Endothelial cell of umbilical vein (primary cell): ENCODE results near the gene MFN1. TPM values are rescaled to one million over a fixed set of nuclear protein-coding genes. Genes with fewer than 3 reads are reported as not detected.
A peak's percentile ranks its signal among the peaks of the same experiment; 100 is the strongest.

ENCODE experiments used
- BruUV-seq: library from RNA; stranded (reverse); fragments of 400-500 nt; replicated peaks from 2 replicates; lab custom pipeline; 2021; lab: Mats Ljungman, UMichigan
- CTCF ChIA-PET: fragments of 300-600, 350-600 bp; sonication (Branson Sonifier 250); formaldehyde crosslinking; loops from one replicate; lab custom pipeline; 2021; ENCODE audit warnings: antibody characterized with exemption, inconsistent platforms; lab: Charles Lee
- POLR2A ChIA-PET: fragments of 300-600, 350-600 bp; sonication (Branson Sonifier 250); formaldehyde crosslinking; loops from one replicate; lab custom pipeline; 2021; ENCODE audit warnings: antibody characterized with exemption, inconsistent platforms; lab: Charles Lee
- DNase-seq: peaks from one replicate; pipeline ENCODE4 v3.0.0-alpha.2; 2011; ENCODE audit warnings: low read depth, low spot score
- FAIRE-seq: peaks from 2 replicates; lab custom pipeline; 2011; peaks lifted over from hg19 to GRCh38; lab: Jason Lieb, UNC
- H2AFZ ChIP-seq: 2 replicates; pipeline ENCODE4 v1.6.0; 2012; ENCODE audit warnings: low read depth, low read length, control low read depth, inconsistent platforms
- H3K27ac ChIP-seq: 2 replicates; pipeline ENCODE4 v1.5.1; 2011; ENCODE audit warnings: low read depth, mild to moderate bottlenecking, control low read depth, low read length, moderate library complexity; ENCODE audit not compliant: insufficient read depth
- H3K27me3 ChIP-seq, 2 experiments: 2 replicates each; pipeline versions ENCODE4 v1.6.0 to v1.6.1; 2011; ENCODE audit warnings: low read length in 2 of 2, mixed read lengths in 1 of 2; ENCODE audit not compliant: control insufficient read depth in 2 of 2, insufficient read depth in 2 of 2
- H3K36me3 ChIP-seq, 2 experiments: 2 replicates in 1 of 2; 3 replicates in 1 of 2; pipeline ENCODE4 v1.5.1; 2011; ENCODE audit warnings: low read length in 2 of 2, mild to moderate bottlenecking in 1 of 2, moderate library complexity in 1 of 2; ENCODE audit not compliant: control insufficient read depth in 2 of 2, insufficient read depth in 2 of 2; ENCODE audit errors: extremely low read depth in 1 of 2
- H3K4me1 ChIP-seq: 3 replicates; pipeline ENCODE4 v1.5.1; 2011; ENCODE audit warnings: mild to moderate bottlenecking, low read length; ENCODE audit not compliant: control insufficient read depth, insufficient read depth; ENCODE audit errors: extremely low read depth
- H3K4me2 ChIP-seq: 2 replicates; pipeline ENCODE4 v1.6.1; 2011; ENCODE audit warnings: low read length, control low read depth, mixed read lengths; ENCODE audit not compliant: insufficient read depth
- H3K4me3 ChIP-seq, 3 experiments: fragments of 200-600 bp in 1 of 3; sonication (generic), shearing (Covaris generic) in 1 of 3; replicated peaks in 1 of 3; 2 replicates each; pipeline ENCODE4 v1.5.1; 2011 to 2016; ENCODE audit warnings: control low read depth in 3 of 3, low read length in 3 of 3, mild to moderate bottlenecking in 2 of 3, inconsistent platforms in 1 of 3, low read depth in 1 of 3, moderate library complexity in 1 of 3; ENCODE audit not compliant: insufficient read depth in 1 of 3
- H3K79me2 ChIP-seq: 2 replicates; pipeline ENCODE4 v1.6.0; 2012; ENCODE audit warnings: low read length, inconsistent platforms; ENCODE audit not compliant: control insufficient read depth, insufficient read depth
- H3K9ac ChIP-seq: replicated peaks from 2 replicates; pipeline ENCODE3; 2011; ENCODE audit warnings: low read length, control low read depth; ENCODE audit not compliant: insufficient read depth; ENCODE audit errors: extremely low read depth
- H3K9me1 ChIP-seq: replicated peaks from 3 replicates; pipeline ENCODE4 v1.6.0; 2011; ENCODE audit warnings: mild to moderate bottlenecking, low read length; ENCODE audit not compliant: control insufficient read depth, insufficient read depth; ENCODE audit errors: extremely low read depth
- H3K9me3 ChIP-seq: replicated peaks from 2 replicates; pipeline ENCODE4 v1.5.1; 2012; ENCODE audit warnings: low read length, inconsistent platforms; ENCODE audit not compliant: control insufficient read depth, insufficient read depth
- H4K20me1 ChIP-seq: replicated peaks from 2 replicates; pipeline ENCODE3; 2011; ENCODE audit warnings: mild to moderate bottlenecking, low read length; ENCODE audit not compliant: control insufficient read depth, insufficient read depth; ENCODE audit errors: extremely low read depth
- CTCF ChIP-seq, 2 donors: IDR thresholded peaks; 1 replicate in 1 of 2; 2 replicates in 1 of 2; pipeline ENCODE4 v1.5.1; 2011; ENCODE audit warnings: low read length in 2 of 2, mild to moderate bottlenecking in 2 of 2, moderate library complexity in 2 of 2, control low read depth in 1 of 2, inconsistent platforms in 1 of 2, low read depth in 1 of 2; ENCODE audit not compliant: insufficient read depth in 1 of 2; ENCODE audit errors: extremely low read depth in 1 of 2
- EZH2 ChIP-seq: IDR thresholded peaks from 2 replicates; pipeline ENCODE4 v1.6.1; 2012; ENCODE audit warnings: borderline replicate concordance, low read depth, mild to moderate bottlenecking, moderate library complexity, low read length, inconsistent platforms; ENCODE audit not compliant: severe bottlenecking
- FOS ChIP-seq: IDR thresholded peaks from 2 replicates; pipeline ENCODE4 v1.6.1; 2011; ENCODE audit warnings: mild to moderate bottlenecking, low read length, moderate library complexity, borderline replicate concordance; ENCODE audit not compliant: insufficient read depth
- GATA2 ChIP-seq: IDR thresholded peaks from 2 replicates; pipeline ENCODE4 v1.7.0; 2011; ENCODE audit warnings: low read depth, mild to moderate bottlenecking, moderate library complexity, mixed read lengths, low read length; ENCODE audit not compliant: insufficient read length, insufficient read depth
- JUN ChIP-seq: IDR thresholded peaks from 2 replicates; pipeline ENCODE4 v1.6.1; 2011; ENCODE audit warnings: borderline replicate concordance, low read depth; ENCODE audit not compliant: insufficient read length, insufficient read depth
- MAX ChIP-seq: IDR thresholded peaks from 2 replicates; pipeline ENCODE4 v1.6.1; 2011; ENCODE audit not compliant: insufficient read depth, insufficient read length
- MYC ChIP-seq: IDR thresholded peaks from one replicate; pipeline ENCODE4 v1.6.1; 2011; ENCODE audit warnings: mild to moderate bottlenecking, low read depth, low read length
- POLR2A ChIP-seq: IDR thresholded peaks from 2 replicates; pipeline ENCODE4 v1.6.1; 2012; ENCODE audit warnings: low read depth, mild to moderate bottlenecking, control low read depth, low read length
- POLR2AphosphoS5 ChIP-seq: IDR thresholded peaks from 2 replicates; pipeline ENCODE4 v1.6.1; 2012; ENCODE audit warnings: low read depth, mild to moderate bottlenecking, control low read depth, low read length, moderate library complexity; ENCODE audit not compliant: insufficient read depth
- dilution Hi-C: fragments of 300-500 bp; cut with MboI; formaldehyde crosslinking; loops from one replicate; pipeline ENCODE4 v1.15.0; 2019; ENCODE audit warnings: low sequenced_read_pairs; ENCODE audit not compliant: extremely low pct_ligation_motif_present
- intact Hi-C: fragments of 100-400 bp; cut with micrococcal nuclease; formaldehyde crosslinking; loops from one replicate; pipeline ENCODE4 v1.10.0; 2022
- polyA plus RNA-seq, 4 experiments: library from polyadenylated mRNA; depleted of rRNA in 3 of 4; stranded (reverse) in 3 of 4; unstranded in 1 of 4; fragments of >200 nt; gene quantifications; 2 replicates each; pipeline versions ENCODE4 v1.2.1 to v1.2.3, GENCODE V29; 2011 to 2012; ENCODE audit warnings: missing spikeins in 1 of 4
- total RNA-seq: library from RNA; stranded (reverse); gene quantifications from 2 replicates; pipeline ENCODE4 v1.2.3, GENCODE V29; 2021

Gene MFN1
- total and polyA plus RNA-seq, 2 donors (not counting 3 experiments of a cell fraction or from before 2014, with no cell fraction given), result 11.6 to 42.9 TPM

GRCh38 chr3:179436517-179436916 is 89.0 kb downstream of the MFN1 start:
- H3K27me3 ChIP-seq, result no peaks in the 10 kb centered on the region
- peaks cover 17% of the 10 kb centered on the region for H3K4me1 ChIP-seq
- POLR2A ChIA-PET, result no interaction called here
- BruUV-seq, result no TSS peak
- H3K9me3 ChIP-seq, result no peaks in the 10 kb centered on the region
- H3K36me3 ChIP-seq, result no peaks in the 10 kb centered on the region
- H3K4me3 ChIP-seq, result no peak overlapping the region
- dilution Hi-C loops, result no loop called here
- CTCF ChIA-PET, result interaction anchor here (1.9 to 4.4 kb wide), 2 partner anchors 9 to 125 kb away, joined by 8 to 17 read pairs; partner anchors contain the start of gene ACTL6A
- H2AFZ ChIP-seq, result no peak overlapping the region
- FAIRE-seq, result no peak
- no peaks in the 10 kb centered on the region for H3K9me1 ChIP-seq
- intact Hi-C loops, result no loop called here
- no peak overlapping the region for H3K27ac ChIP-seq
- H3K4me2 ChIP-seq, result peak overlapping the region; percentile 32
- H4K20me1 ChIP-seq, result peaks cover 25% of the 10 kb centered on the region
- peaks cover 95% of the 10 kb centered on the region for H3K79me2 ChIP-seq
- peak; percentile 44 for DNase-seq
- H3K9ac ChIP-seq, result no peak overlapping the region
- TF ChIP-seq FOS, result no peak
- no peak for TF ChIP-seq JUN
- TF ChIP-seq GATA2, result no peak
- no peak for TF ChIP-seq CTCF (IDR thresholded peaks at IDR 0.05; ENCODE audit: extremely low read depth in 1 of 2, insufficient read depth in 1 of 2, low read depth in 1 of 2, low read length in 2 of 2)
- no peak for TF ChIP-seq MYC
- TF ChIP-seq POLR2A, result no peak
- no peak for TF ChIP-seq EZH2
- TF ChIP-seq MAX, result no peak
- TF ChIP-seq POLR2AphosphoS5, result no peak
